ENCODE data around the gene AJM1.
"Not testable (repeated sequence)": the region's sequence is repeated elsewhere in the genome, so short reads cannot be mapped to it uniquely, and the experiment has no call there.

Gene AJM1

GRCh38 chr9:136835162-136835931 lies 6.9 kb upstream of the AJM1 start:
- Histone ChIP-seq H3K27ac (no peak overlapping the region), H3K4me3 (ENCODE audit: low read depth in 1 of 2, low read length in 1 of 2) (no peak overlapping the region), H3K27me3 (no peaks in the 10 kb centered on the region), H3K9me3 (no peaks in the 10 kb centered on the region), H3K4me1 (ENCODE audit: control insufficient read depth in 1 of 2, insufficient read depth in 1 of 2, low read depth in 1 of 2, low read length in 1 of 2) (peaks cover 17 to 22% of the 10 kb centered on the region in 2 experiments), H3K36me3 (peaks cover 75% of the 10 kb centered on the region)
- TF ChIP-seq, protein P1, sequence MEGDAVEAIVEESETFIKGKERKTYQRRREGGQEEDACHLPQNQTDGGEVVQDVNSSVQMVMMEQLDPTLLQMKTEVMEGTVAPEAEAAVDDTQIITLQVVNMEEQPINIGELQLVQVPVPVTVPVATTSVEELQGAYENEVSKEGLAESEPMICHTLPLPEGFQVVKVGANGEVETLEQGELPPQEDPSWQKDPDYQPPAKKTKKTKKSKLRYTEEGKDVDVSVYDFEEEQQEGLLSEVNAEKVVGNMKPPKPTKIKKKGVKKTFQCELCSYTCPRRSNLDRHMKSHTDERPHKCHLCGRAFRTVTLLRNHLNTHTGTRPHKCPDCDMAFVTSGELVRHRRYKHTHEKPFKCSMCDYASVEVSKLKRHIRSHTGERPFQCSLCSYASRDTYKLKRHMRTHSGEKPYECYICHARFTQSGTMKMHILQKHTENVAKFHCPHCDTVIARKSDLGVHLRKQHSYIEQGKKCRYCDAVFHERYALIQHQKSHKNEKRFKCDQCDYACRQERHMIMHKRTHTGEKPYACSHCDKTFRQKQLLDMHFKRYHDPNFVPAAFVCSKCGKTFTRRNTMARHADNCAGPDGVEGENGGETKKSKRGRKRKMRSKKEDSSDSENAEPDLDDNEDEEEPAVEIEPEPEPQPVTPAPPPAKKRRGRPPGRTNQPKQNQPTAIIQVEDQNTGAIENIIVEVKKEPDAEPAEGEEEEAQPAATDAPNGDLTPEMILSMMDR (IDR thresholded peaks at IDR 0.05), result no peak

DNA sequence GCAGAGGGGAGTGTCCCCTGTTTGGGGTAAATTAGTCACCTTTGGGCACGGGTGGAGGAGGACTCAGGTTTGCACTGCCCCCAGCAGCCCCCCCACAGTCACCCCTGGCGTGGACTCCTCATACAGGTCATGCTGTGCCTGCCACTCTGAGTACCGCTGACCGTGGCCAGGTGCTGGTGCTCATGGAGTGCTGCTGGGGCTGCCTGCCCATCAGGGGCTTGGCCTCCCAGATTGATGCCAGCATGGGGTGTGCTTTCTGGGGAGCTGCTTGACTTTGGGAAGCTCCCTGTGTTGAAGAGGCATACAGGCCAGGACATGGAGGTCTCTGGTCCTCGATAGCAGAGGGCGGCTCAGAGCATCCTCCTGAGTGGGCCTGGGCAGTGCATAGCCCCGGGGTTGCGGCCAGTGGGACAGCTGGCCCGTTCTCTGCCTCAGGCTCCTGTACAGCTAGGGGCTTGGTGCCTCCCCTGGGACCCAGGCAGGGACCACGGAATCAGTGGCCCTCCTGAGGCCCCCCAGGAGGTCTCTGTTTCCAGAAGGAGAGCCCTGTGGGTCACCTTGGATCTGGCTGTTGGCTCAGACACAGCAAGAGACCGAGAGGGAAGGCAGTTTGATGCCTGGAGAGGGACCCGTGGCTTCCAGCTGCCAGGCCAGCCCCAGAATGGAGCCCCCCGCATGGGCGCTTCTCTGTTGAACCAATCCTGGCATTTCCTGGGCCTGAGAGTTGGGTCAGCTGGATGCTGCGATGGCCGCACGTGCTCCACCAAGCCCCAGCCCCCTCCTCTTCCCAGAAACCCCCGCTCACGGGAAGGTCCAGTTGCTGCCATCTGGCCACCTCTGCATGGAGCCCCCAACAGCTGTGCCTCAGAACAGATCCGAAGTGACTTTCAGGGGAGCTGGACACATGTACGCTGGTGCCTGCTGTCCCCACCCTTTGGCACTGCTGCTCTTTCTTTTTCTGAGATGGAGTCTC lies 6.1 kb upstream of the AJM1 start:
- Histone ChIP-seq H3K9me3 (no peaks in the 10 kb centered on the region), H3K27me3 (no peaks in the 10 kb centered on the region), H3K4me3 (ENCODE audit: low read depth in 1 of 2, low read length in 1 of 2) (no peak overlapping the region), H3K4me1 (ENCODE audit: control insufficient read depth in 1 of 2, insufficient read depth in 1 of 2, low read depth in 1 of 2, low read length in 1 of 2) (peaks cover 9 to 13% of the 10 kb centered on the region in 2 experiments), H3K36me3 (peaks cover 83% of the 10 kb centered on the region), H3K27ac (no peak overlapping the region)
- TF ChIP-seq, protein P1 (IDR thresholded peaks at IDR 0.05), result no peak

GRCh38 chr9:136837146-136837855 lies 5.0 kb upstream of the AJM1 start:
- H3K4me3 ChIP-seq (ENCODE audit: low read depth in 1 of 2, low read length in 1 of 2), result no peak overlapping the region
- TF ChIP-seq, protein P1 (IDR thresholded peaks at IDR 0.05), result no peak
- H3K27ac ChIP-seq, result no peak overlapping the region
- H3K9me3 ChIP-seq, result no peaks in the 10 kb centered on the region
- peaks cover 2 to 7% of the 10 kb centered on the region in 2 experiments for H3K4me1 ChIP-seq (ENCODE audit: control insufficient read depth in 1 of 2, insufficient read depth in 1 of 2, low read depth in 1 of 2, low read length in 1 of 2)
- peaks cover 4% of the 10 kb centered on the region for H3K27me3 ChIP-seq
- peaks cover 84% of the 10 kb centered on the region for H3K36me3 ChIP-seq

- H3K4me3 ChIP-seq (ENCODE audit: low read depth in 1 of 2, low read length in 1 of 2); H3K4me1 ChIP-seq (ENCODE audit: control insufficient read depth in 1 of 2, insufficient read depth in 1 of 2, low read depth in 1 of 2, low read length in 1 of 2); H3K27ac ChIP-seq; H3K9me3 ChIP-seq; H3K27me3 ChIP-seq: not testable (repeated sequence)
- H3K36me3 ChIP-seq, result peaks cover 78% of the 10 kb centered on the region
These were observed 4.4 kb upstream of the AJM1 start for GRCh38 chr9:136837856-136838277.

DNA sequence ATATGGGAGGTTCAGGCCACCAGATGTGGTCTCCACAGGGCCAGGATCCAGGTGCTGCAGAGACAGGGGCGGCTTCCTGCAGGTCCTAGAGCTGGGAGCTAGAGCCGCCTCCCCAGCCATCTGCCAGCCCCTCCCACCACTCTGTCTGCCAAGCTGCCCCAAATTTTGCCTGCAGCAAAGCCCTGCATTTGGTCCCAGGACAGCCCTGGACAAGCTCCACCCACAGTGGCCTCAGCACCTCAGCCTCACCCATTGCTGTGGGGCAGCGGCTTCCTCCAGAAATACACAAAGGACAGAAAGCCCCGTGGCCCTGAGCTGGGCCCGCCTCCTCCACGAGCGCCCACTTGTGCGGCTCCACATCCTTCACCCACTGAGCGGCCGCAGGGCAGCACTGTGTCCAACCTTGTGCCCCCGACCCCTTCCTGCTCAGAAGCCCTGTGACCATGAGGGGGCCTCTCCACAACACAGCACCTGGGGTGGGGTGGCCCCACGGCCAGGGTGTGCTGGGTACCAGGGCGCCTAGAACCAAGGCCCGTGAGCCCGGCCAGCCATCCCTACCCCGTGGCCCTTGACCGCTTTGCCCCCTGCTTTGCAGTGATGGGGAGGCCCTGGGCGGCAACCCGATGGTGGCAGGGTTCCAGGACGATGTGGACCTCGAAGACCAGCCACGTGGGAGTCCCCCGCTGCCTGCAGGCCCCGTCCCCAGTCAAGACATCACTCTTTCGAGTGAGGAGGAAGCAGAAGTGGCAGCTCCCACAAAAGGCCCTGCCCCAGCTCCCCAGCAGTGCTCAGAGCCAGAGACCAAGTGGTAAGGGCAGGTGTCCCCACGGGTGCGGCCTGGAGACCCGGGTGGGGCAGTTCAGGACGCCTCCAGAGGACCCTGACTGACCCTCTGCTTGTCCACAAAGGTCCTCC lies 3.7 kb upstream of the AJM1 start:
- Histone ChIP-seq H3K36me3 (peaks cover 71% of the 10 kb centered on the region), H3K9me3 (no peaks in the 10 kb centered on the region), H3K27ac (no peak overlapping the region), H3K4me1 (ENCODE audit: control insufficient read depth in 1 of 2, insufficient read depth in 1 of 2, low read depth in 1 of 2, low read length in 1 of 2) (peaks cover 11 to 16% of the 10 kb centered on the region in 2 experiments), H3K27me3 (peaks cover 17% of the 10 kb centered on the region), H3K4me3 (ENCODE audit: low read depth in 1 of 2, low read length in 1 of 2) (no peak overlapping the region)
- TF ChIP-seq, protein P1 (IDR thresholded peaks at IDR 0.05), result no peak
